GM23338 (cell line): ENCODE results near the gene PHF20.

Source experiments
- CREB1 ChIP-seq: fragments of 250-450 bp; sonication (Bioruptor Pico); IDR thresholded peaks from 2 replicates; pipeline ENCODE4 v1.5.0; 2020; ENCODE audit warnings: low read depth, mild to moderate bottlenecking, moderate library complexity
- ETS1 ChIP-seq: IDR thresholded peaks from 2 replicates; pipeline ENCODE4 v1.6.1; 2016; ENCODE audit warnings: antibody characterized with exemption
- EZH2 ChIP-seq: fragments of 200-600 bp; sonication (generic); IDR thresholded peaks from one replicate; pipeline ENCODE4 v1.8.0; 2017; ENCODE audit warnings: antibody characterized with exemption, mild to moderate bottlenecking, low read depth; ENCODE audit not compliant: unreplicated experiment
- EZH2phosphoT487 ChIP-seq: fragments of 200-600 bp; sonication (generic); IDR thresholded peaks from one replicate; pipeline ENCODE4 v1.8.1; 2018; ENCODE audit warnings: antibody characterized with exemption; ENCODE audit not compliant: unreplicated experiment
- JUNB ChIP-seq: IDR thresholded peaks from one replicate; pipeline ENCODE4 v1.6.1; 2016; ENCODE audit warnings: antibody characterized with exemption; ENCODE audit not compliant: unreplicated experiment
- NANOG ChIP-seq: IDR thresholded peaks from 2 replicates; pipeline ENCODE4 v1.6.1; 2016; ENCODE audit warnings: antibody characterized with exemption, borderline replicate concordance
- POLR2AphosphoS5 ChIP-seq: IDR thresholded peaks from 2 replicates; pipeline ENCODE4 v1.6.1; 2016; ENCODE audit warnings: antibody characterized with exemption, low read depth
- REST ChIP-seq: IDR thresholded peaks from one replicate; pipeline ENCODE4 v1.6.1; 2018; ENCODE audit warnings: antibody characterized with exemption; ENCODE audit not compliant: unreplicated experiment
- STAT1 ChIP-seq: IDR thresholded peaks from one replicate; pipeline ENCODE4 v1.6.1; 2016; ENCODE audit warnings: antibody characterized with exemption; ENCODE audit not compliant: unreplicated experiment
- ZNF331 ChIP-seq: fragments of 250-450 bp; sonication (Bioruptor Pico); IDR thresholded peaks from 2 replicates; pipeline ENCODE4 v1.5.0; 2020; ENCODE audit warnings: low read depth, mild to moderate bottlenecking, moderate library complexity
- ZNF462 ChIP-seq: fragments of 250-450 bp; sonication (Bioruptor Pico); IDR thresholded peaks from 2 replicates; pipeline ENCODE4 v1.5.0; 2020; ENCODE audit warnings: mild to moderate bottlenecking, moderate library complexity
- TF ChIP-seq, protein P1 (sequence below), 2 experiments: fragments of 200-600 bp in 1 of 2; sonication (generic) in 1 of 2; conservative IDR thresholded peaks; 2 replicates each; pipeline versions ENCODE4 v1.5.1 to v1.6.1; 2016 to 2017; ENCODE audit warnings: antibody characterized with exemption in 2 of 2, low read depth in 2 of 2, mild to moderate bottlenecking in 2 of 2, moderate library complexity in 1 of 2

GRCh38 chr20:35750611-35751010 is 21.2 kb upstream of the PHF20 start:
- TF ChIP-seq, protein P1, sequence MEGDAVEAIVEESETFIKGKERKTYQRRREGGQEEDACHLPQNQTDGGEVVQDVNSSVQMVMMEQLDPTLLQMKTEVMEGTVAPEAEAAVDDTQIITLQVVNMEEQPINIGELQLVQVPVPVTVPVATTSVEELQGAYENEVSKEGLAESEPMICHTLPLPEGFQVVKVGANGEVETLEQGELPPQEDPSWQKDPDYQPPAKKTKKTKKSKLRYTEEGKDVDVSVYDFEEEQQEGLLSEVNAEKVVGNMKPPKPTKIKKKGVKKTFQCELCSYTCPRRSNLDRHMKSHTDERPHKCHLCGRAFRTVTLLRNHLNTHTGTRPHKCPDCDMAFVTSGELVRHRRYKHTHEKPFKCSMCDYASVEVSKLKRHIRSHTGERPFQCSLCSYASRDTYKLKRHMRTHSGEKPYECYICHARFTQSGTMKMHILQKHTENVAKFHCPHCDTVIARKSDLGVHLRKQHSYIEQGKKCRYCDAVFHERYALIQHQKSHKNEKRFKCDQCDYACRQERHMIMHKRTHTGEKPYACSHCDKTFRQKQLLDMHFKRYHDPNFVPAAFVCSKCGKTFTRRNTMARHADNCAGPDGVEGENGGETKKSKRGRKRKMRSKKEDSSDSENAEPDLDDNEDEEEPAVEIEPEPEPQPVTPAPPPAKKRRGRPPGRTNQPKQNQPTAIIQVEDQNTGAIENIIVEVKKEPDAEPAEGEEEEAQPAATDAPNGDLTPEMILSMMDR (conservative IDR thresholded peaks at IDR 0.05; ENCODE audit: low read depth in 2 of 2): no peak
- TF ChIP-seq POLR2AphosphoS5 (no peak), EZH2 (no peak), EZH2phosphoT487 (no peak), JUNB (no peak), ETS1 (no peak), ZNF462 (CRISPR knock-in tag) (no peak), CREB1 (CRISPR knock-in tag) (no peak), STAT1 (no peak), NANOG (no peak), ZNF331 (CRISPR knock-in tag) (no peak), REST (no peak)
